Cardiac fibroblast (primary cell): ENCODE measurements around the gene SVBP.

Source experiments
- DNase-seq, 2 donors: peaks; one replicate each; pipeline versions ENCODE4 v3.0.0 to v3.0.0-alpha.2; 2010; ENCODE audit warnings: low read depth in 2 of 2
- H3K4me3 ChIP-seq, 2 donors: replicated peaks in 1 of 2; 1 replicate in 1 of 2; 2 replicates in 1 of 2; pipeline ENCODE4 v1.5.1; 2011; ENCODE audit warnings: low read depth in 2 of 2, low read length in 2 of 2, mild to moderate bottlenecking in 2 of 2, moderate library complexity in 1 of 2
- TF ChIP-seq, protein P1 (sequence below): IDR thresholded peaks from one replicate; pipeline ENCODE4 v1.5.1; 2011; ENCODE audit warnings: low read depth, mild to moderate bottlenecking, low read length, inconsistent platforms

The SVBP gene

DNA sequence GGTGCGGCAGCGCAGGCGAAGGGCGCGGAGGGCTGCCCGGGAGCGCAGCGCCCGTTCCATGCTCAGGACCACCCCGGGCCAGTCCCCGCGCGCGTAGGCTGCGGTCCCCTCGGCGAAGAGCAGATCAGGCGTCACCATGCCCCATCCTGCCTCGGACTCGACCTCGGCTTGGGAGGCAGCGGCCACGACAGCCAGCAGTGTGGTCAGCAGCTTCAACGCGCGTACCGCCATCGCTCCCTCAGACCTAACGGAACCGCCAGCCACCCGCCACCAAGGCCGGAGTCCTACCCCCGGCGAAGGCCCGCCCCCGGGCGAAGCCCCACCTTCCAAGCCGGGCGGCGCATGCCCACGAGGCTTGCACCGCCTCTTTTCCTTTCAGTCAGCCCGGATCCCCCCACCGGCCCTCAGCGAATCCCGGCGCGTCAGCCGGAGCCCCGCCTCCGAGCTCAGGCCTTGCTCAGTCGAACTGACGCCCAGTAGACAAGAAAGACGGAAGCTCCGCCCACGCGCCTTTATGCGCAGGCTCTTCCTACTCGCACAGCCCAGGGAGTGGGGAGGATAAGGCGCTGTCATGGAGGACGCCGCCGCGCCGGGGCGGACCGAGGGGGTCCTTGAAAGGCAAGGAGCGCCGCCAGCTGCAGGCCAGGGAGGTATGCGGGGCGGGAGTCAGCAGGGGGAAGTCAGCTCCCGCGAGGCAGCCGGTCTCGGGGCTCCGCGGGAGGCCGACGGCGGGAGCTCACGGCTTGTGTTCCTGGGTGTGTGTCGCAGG is 50.3 kb downstream of the SVBP start, which contains the start of the genes C1orf50 and P3H1:
TSS of gene C1orf50 (plus strand) at position 509 of the 769 bp plus-strand sequence. CDS start at position 572, 63 bp downstream.
TSS of gene P3H1 (minus strand) at position 288 of the 769 bp plus-strand sequence. CDS start at position 231, 57 bp downstream.
- peak; percentile 99 for DNase-seq
- H3K4me3 ChIP-seq = peak within 1 kb of the TSS; percentile 96 to 100
- TF ChIP-seq, protein P1, sequence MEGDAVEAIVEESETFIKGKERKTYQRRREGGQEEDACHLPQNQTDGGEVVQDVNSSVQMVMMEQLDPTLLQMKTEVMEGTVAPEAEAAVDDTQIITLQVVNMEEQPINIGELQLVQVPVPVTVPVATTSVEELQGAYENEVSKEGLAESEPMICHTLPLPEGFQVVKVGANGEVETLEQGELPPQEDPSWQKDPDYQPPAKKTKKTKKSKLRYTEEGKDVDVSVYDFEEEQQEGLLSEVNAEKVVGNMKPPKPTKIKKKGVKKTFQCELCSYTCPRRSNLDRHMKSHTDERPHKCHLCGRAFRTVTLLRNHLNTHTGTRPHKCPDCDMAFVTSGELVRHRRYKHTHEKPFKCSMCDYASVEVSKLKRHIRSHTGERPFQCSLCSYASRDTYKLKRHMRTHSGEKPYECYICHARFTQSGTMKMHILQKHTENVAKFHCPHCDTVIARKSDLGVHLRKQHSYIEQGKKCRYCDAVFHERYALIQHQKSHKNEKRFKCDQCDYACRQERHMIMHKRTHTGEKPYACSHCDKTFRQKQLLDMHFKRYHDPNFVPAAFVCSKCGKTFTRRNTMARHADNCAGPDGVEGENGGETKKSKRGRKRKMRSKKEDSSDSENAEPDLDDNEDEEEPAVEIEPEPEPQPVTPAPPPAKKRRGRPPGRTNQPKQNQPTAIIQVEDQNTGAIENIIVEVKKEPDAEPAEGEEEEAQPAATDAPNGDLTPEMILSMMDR = no peak

DNA sequence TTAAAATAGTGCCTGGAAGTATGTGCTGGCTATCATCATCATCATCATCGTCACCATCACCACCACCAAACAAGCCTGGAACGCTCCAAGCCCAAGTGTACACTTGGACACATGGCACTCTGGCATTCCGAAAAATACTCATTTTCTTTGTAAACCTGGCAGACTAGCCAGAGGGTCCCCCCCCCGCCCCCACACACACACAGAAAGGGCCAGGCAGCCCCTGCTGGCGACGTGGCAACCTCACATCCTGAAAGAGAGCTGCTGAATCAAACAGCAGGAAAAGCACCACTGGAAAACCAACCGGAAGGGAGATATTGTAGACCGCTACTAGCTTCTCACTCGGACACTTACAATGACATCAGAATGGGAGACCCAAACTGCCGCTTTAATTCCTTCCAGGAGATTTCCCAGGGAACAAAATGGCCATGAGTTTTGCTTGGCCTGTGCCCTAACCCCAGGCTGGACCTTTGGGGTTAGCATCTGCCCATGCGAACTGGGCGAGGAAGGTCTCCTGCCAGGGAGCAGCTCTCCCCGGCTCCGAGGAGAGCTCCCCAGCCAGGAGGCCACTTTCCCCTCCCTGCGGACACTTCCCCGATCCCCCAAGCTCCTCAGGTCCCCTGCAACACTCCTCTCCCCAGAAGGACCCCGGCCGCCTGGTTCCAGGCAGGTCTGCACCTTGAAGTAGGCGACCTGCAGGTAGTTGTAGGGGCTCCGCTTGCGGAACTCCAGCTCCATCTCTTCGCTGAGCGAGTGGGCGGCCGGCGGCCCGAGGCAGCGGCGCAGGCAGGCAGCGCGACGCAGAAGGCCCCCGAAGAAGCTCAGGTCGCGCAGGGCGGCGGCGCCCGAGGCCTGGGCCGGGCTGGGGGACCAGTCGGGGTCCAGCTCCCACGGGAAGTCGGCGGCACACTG is 51.1 kb downstream of the SVBP start:
- peak overlapping the region; percentile 96 to 100 for H3K4me3 ChIP-seq
- TF ChIP-seq, protein P1 = peak; percentile 72
- peak; percentile 79 to 85 for DNase-seq

DNA sequence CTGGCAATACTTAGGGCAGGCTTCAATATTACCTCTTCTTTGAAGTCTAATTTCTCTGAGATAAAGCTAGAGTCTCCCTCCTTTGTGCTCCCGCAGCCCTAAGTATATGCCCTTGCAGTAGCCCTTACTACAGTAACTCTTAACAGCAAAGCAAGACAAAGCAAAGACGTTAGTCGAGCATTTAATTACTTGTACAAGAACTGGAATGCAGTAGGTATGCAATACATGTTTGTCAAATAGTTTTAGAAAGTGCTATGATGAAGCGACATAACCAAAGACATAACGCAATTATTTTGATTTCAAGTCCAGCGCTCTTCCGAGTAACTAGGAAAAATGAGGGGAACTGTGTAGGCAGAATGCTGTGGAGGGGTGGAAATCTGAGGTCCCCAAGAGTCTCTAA is 51.9 kb downstream of the SVBP start:
- TF ChIP-seq, protein P1 = no peak
- H3K4me3 ChIP-seq = peak overlapping the region; percentile 96 to 100
- peak; percentile 29 to 32 for DNase-seq

DNA sequence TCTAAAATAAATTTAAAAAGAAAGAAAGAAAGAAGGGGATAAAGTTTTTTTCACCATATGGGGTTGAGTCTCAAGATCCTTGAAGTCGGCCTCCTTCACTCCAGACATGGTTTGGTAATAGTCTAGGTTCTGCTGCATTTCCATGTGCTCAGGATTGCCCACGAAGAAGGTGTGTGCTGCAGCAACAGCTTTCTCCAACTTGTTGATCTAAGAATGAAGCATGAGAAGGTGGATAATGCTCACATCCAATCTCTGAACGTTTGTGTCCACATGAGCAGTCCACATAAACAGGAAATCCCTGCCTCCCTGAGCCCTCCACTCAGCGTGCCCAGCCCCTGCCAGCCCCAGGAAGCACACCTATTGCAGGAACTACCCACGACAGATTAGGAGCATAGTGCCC is 54.9 kb downstream of the SVBP start:
- TF ChIP-seq, protein P1 = no peak
- no peak overlapping the region for H3K4me3 ChIP-seq

DNA sequence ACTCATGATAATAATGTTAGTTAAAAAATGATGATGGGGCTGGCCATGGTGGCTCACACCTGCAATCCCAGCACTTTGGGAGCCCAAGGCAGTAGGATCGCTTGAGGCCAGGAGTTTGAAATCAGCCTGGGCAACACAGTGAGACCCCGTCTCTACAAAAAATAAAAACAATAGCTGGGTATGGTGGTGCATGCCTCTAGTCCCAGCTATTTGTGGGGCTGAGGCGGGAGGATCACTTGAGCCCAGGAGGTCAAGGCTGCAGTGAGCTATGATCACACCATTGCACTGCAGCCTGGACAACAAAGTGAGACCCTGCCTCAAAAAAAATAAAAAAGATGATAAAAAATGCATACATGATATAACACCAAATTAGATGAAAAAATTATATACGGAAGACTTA is 55.6 kb downstream of the SVBP start:
- no peak for DNase-seq
- no peak overlapping the region for H3K4me3 ChIP-seq
- TF ChIP-seq, protein P1 = no peak

More for the DNA sequence above, 54.9 kb downstream of the SVBP start:
- DNase-seq = no peak

DNA sequence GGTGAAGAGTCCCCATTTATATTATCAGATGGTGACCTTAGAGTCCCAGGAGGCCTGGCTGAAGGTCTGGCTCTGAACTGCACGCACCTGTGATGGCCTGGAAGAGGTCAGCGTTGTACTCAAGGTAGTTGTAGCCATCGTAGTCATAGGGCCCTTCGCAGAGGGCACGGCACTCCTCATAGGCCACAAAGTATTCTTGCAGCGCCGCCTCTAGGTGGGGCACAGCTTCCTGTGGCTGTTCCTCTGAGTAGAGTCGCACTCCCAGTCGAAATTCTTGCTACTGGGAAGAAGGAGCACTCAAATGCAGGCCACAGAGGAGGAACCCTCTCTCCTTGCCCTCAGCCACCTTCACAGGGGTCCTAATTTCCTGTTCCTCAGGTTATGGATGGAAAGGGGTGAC is 58.1 kb downstream of the SVBP start:
- TF ChIP-seq, protein P1 = no peak
- DNase-seq = no peak

More for the DNA sequence above, 58.1 kb downstream of the SVBP start:
- no peak overlapping the region for H3K4me3 ChIP-seq
